CD4-positive, CD25-positive, alpha-beta regulatory T cell (primary cell): ENCODE data around the gene PGM3. TPM values are rescaled to one million over a fixed set of nuclear protein-coding genes. Genes with fewer than 3 reads are reported as not detected.
A peak's percentile ranks its signal among the peaks of the same experiment; 100 is the strongest.
"Not testable (repeated sequence)": the region's sequence is repeated elsewhere in the genome, so short reads cannot be mapped to it uniquely, and the experiment has no call there.

Experiments used
- ATAC-seq, 2 donors: fragments of 150-1000 bp; cut with Tn5 transposase; one replicate each; pipeline ENCODE4 v1.10.0; 2021; ENCODE audit warnings: low read depth in 2 of 2, moderate number of reproducible peaks in 2 of 2, moderate library complexity in 1 of 2
- DNase-seq, 3 donors: peaks; one replicate each; pipeline versions ENCODE4 v3.0.0 to v3.0.0-alpha.2; 2012 to 2022; ENCODE audit warnings: mixed read lengths in 1 of 3
- H3K27ac ChIP-seq: one replicate; pipeline ENCODE4 v1.7.0; 2013; ENCODE audit warnings: mild to moderate bottlenecking, low read length; ENCODE audit not compliant: insufficient read depth, poor library complexity, severe bottlenecking
- H3K27me3 ChIP-seq: one replicate; pipeline ENCODE4 v1.7.0; 2013; ENCODE audit warnings: low read length; ENCODE audit not compliant: control insufficient read depth, insufficient read depth
- H3K36me3 ChIP-seq: one replicate; pipeline ENCODE4 v1.7.0; 2013; ENCODE audit warnings: mild to moderate bottlenecking, low read length, moderate library complexity; ENCODE audit not compliant: control insufficient read depth, insufficient read depth
- H3K4me1 ChIP-seq: 2 replicates; pipeline ENCODE4 v1.7.0; 2013; ENCODE audit warnings: mild to moderate bottlenecking, low read length; ENCODE audit not compliant: insufficient read depth, control insufficient read depth, poor library complexity, severe bottlenecking
- H3K4me3 ChIP-seq: one replicate; pipeline ENCODE4 v1.7.0; 2013; ENCODE audit warnings: low read depth, mild to moderate bottlenecking, low read length, moderate library complexity
- H3K9me3 ChIP-seq, 2 experiments: 1 replicate in 1 of 2; 2 replicates in 1 of 2; pipeline ENCODE4 v1.7.0; 2013; ENCODE audit warnings: low read length in 2 of 2, mild to moderate bottlenecking in 1 of 2, moderate library complexity in 1 of 2; ENCODE audit not compliant: control insufficient read depth in 2 of 2
- H3K27ac Mint-ChIP-seq, 3 donors: one replicate each; pipeline ENCODE4 v1.8.0; 2020 to 2022; ENCODE audit warnings: mild to moderate bottlenecking in 3 of 3, mixed read lengths in 3 of 3, moderate library complexity in 2 of 3
- H3K27me3 Mint-ChIP-seq: one replicate; pipeline ENCODE4 v1.8.0; 2022; ENCODE audit warnings: mild to moderate bottlenecking, mixed read lengths
- H3K36me3 Mint-ChIP-seq: one replicate; pipeline ENCODE4 v1.8.0; 2020; ENCODE audit warnings: mixed read lengths
- H3K4me1 Mint-ChIP-seq, 4 donors: one replicate each; pipeline ENCODE4 v1.8.0; 2020 to 2022; ENCODE audit warnings: mixed read lengths in 4 of 4, mild to moderate bottlenecking in 1 of 4
- H3K4me3 Mint-ChIP-seq, 4 donors: one replicate each; pipeline ENCODE4 v1.8.0; 2020 to 2022; ENCODE audit warnings: mild to moderate bottlenecking in 4 of 4, mixed read lengths in 4 of 4, moderate library complexity in 3 of 4
- H3K9me3 Mint-ChIP-seq, 7 donors: one replicate each; pipeline ENCODE4 v1.8.0; 2020 to 2022; ENCODE audit warnings: mixed read lengths in 7 of 7, mild to moderate bottlenecking in 3 of 7, moderate library complexity in 2 of 7
- polyA plus RNA-seq, 4 donors: library from polyadenylated mRNA; unstranded; fragments of 300-500 nt; fragmentation: Illumina TruSeq; gene quantifications; one replicate each; pipeline ENCODE4 v1.2.3, GENCODE V29; 2021
- total RNA-seq: library from RNA; stranded (reverse); gene quantifications from one replicate; pipeline ENCODE4 v1.2.3, GENCODE V29; 2022

The PGM3 gene
- total and polyA plus RNA-seq, 5 donors from 2014 or later: 6.4 to 15.8 (median 7.5) TPM

GRCh38 chr6:83192456-83192855 is 609 bp downstream of the PGM3 start:
- H3K27ac ChIP-seq: peak overlapping the region; percentile 74
- H3K4me3 ChIP-seq: peak overlapping the region; percentile 90
- H3K4me1 ChIP-seq: peaks cover 26% of the 10 kb centered on the region
- no peaks in the 10 kb centered on the region for H3K27me3 ChIP-seq
- Mint-ChIP-seq H3K36me3 (peaks cover 13% of the 10 kb centered on the region), H3K27ac (peak overlapping the region; percentile 88 to 99 (median 94)), H3K27me3 (no peaks in the 10 kb centered on the region), H3K4me1 (peaks cover 35 to 70% (median 51%) of the 10 kb centered on the region in 4 donors), H3K9me3 (no peaks in the 10 kb centered on the region), H3K4me3 (peak overlapping the region; percentile 95 to 100 (median 99))
- DNase-seq (peak in 1 of 3 donors; percentile 2), ATAC-seq (no peak)
- H3K36me3 ChIP-seq: peaks cover 8% of the 10 kb centered on the region
- no peaks in the 10 kb centered on the region for H3K9me3 ChIP-seq

GRCh38 chr6:83191974-83192373 is 1.1 kb downstream of the PGM3 start:
- not testable (repeated sequence) for H3K9me3 Mint-ChIP-seq, DNase-seq, H3K27me3 Mint-ChIP-seq, H3K27me3 ChIP-seq, H3K27ac ChIP-seq, ATAC-seq, H3K9me3 ChIP-seq
- peaks cover 10% of the 10 kb centered on the region for H3K36me3 ChIP-seq
- H3K4me1 ChIP-seq: peaks cover 26% of the 10 kb centered on the region
- peak overlapping the region; percentile 95 to 100 (median 99) for H3K4me3 Mint-ChIP-seq
- H3K27ac Mint-ChIP-seq: peak overlapping the region in 1 of 3 donors; percentile 94
- H3K36me3 Mint-ChIP-seq: peaks cover 13% of the 10 kb centered on the region
- peaks cover 35 to 70% (median 51%) of the 10 kb centered on the region in 4 donors for H3K4me1 Mint-ChIP-seq
- H3K4me3 ChIP-seq: peak overlapping the region; percentile 90

GRCh38 chr6:83190626-83191025 is 2.4 kb downstream of the PGM3 start:
- ATAC-seq: no peak
- peaks cover 20% of the 10 kb centered on the region for H3K36me3 Mint-ChIP-seq
- Histone ChIP-seq H3K4me1 (peaks cover 26% of the 10 kb centered on the region), H3K4me3 (no peak overlapping the region), H3K36me3 (peaks cover 10% of the 10 kb centered on the region), H3K27ac (no peak overlapping the region), H3K9me3 (no peaks in the 10 kb centered on the region), H3K27me3 (no peaks in the 10 kb centered on the region)
- H3K4me1 Mint-ChIP-seq: peaks cover 36 to 58% (median 48%) of the 10 kb centered on the region in 4 donors
- H3K4me3 Mint-ChIP-seq: peak overlapping the region; percentile 35 to 90 (median 79)
- H3K9me3 Mint-ChIP-seq: no peaks in the 10 kb centered on the region
- no peak for DNase-seq
- no peaks in the 10 kb centered on the region for H3K27me3 Mint-ChIP-seq
- no peak overlapping the region for H3K27ac Mint-ChIP-seq

GRCh38 chr6:83188501-83188900 is 4.6 kb downstream of the PGM3 start:
- Mint-ChIP-seq H3K9me3 (no peaks in the 10 kb centered on the region), H3K27me3 (no peaks in the 10 kb centered on the region), H3K4me3 (peak overlapping the region in 1 of 4 donors; percentile 47), H3K36me3 (peaks cover 37% of the 10 kb centered on the region), H3K27ac (no peak overlapping the region), H3K4me1 (peaks cover 38 to 51% (median 40%) of the 10 kb centered on the region in 4 donors)
- Histone ChIP-seq H3K27me3 (no peaks in the 10 kb centered on the region), H3K9me3 (no peaks in the 10 kb centered on the region), H3K36me3 (peaks cover 20% of the 10 kb centered on the region), H3K4me1 (peaks cover 16% of the 10 kb centered on the region), H3K4me3 (no peak overlapping the region), H3K27ac (no peak overlapping the region)
- no peak for DNase-seq
- no peak for ATAC-seq

GRCh38 chr6:83185096-83185495 is 8.0 kb downstream of the PGM3 start:
- Mint-ChIP-seq H3K36me3 (peaks cover 44% of the 10 kb centered on the region), H3K4me1 (peaks cover 12 to 32% (median 24%) of the 10 kb centered on the region in 4 donors), H3K4me3 (no peak overlapping the region), H3K27me3 (no peaks in the 10 kb centered on the region), H3K9me3 (no peaks in the 10 kb centered on the region), H3K27ac (peak overlapping the region in 2 of 3 donors; percentile 20 to 44)
- no peaks in the 10 kb centered on the region for H3K9me3 ChIP-seq
- DNase-seq (no peak), ATAC-seq (no peak)
- no peak overlapping the region for H3K4me3 ChIP-seq
- H3K4me1 ChIP-seq: no peaks in the 10 kb centered on the region
- no peaks in the 10 kb centered on the region for H3K27me3 ChIP-seq
- no peak overlapping the region for H3K27ac ChIP-seq
- peaks cover 41% of the 10 kb centered on the region for H3K36me3 ChIP-seq

- Mint-ChIP-seq H3K9me3 (no peaks in the 10 kb centered on the region), H3K27me3 (no peaks in the 10 kb centered on the region), H3K36me3 (peaks cover 36% of the 10 kb centered on the region), H3K4me3 (no peak overlapping the region), H3K4me1 (peaks cover under 1 to 26% (median 11%) of the 10 kb centered on the region in 4 donors), H3K27ac (peak overlapping the region in 1 of 3 donors; percentile 49)
- Histone ChIP-seq H3K36me3 (peaks cover 48% of the 10 kb centered on the region), H3K27me3 (no peaks in the 10 kb centered on the region), H3K4me3 (no peak overlapping the region), H3K9me3 (no peaks in the 10 kb centered on the region), H3K27ac (no peak overlapping the region), H3K4me1 (no peaks in the 10 kb centered on the region)
- ATAC-seq (no peak), DNase-seq (no peak)
These were observed 9.8 kb downstream of the PGM3 start for GRCh38 chr6:83183082-83183828.

GRCh38 chr6:83182114-83182513 is 11.0 kb downstream of the PGM3 start:
- H3K4me1 ChIP-seq: no peaks in the 10 kb centered on the region
- no peak overlapping the region for H3K27ac Mint-ChIP-seq
- no peak overlapping the region for H3K4me3 ChIP-seq
- H3K9me3 ChIP-seq: no peaks in the 10 kb centered on the region
- H3K36me3 ChIP-seq: peaks cover 40% of the 10 kb centered on the region
- no peaks in the 10 kb centered on the region for H3K9me3 Mint-ChIP-seq
- ATAC-seq (no peak), DNase-seq (no peak)
- H3K27me3 Mint-ChIP-seq: no peaks in the 10 kb centered on the region
- H3K4me3 Mint-ChIP-seq: no peak overlapping the region
- no peak overlapping the region for H3K27ac ChIP-seq
- H3K36me3 Mint-ChIP-seq: peaks cover 45% of the 10 kb centered on the region
- H3K27me3 ChIP-seq: no peaks in the 10 kb centered on the region
- H3K4me1 Mint-ChIP-seq: peaks cover 0 to 28% (median 10%) of the 10 kb centered on the region in 4 donors
